ENCODE data around the gene C18orf32. TPM values are rescaled to one million over a fixed set of nuclear protein-coding genes. Genes with fewer than 3 reads are reported as not detected.
"Not testable (repeated sequence)": the region's sequence is repeated elsewhere in the genome, so short reads cannot be mapped to it uniquely, and the experiment has no call there.

The C18orf32 gene
- total RNA-seq, 1 experiment from 2014 or later = 115 TPM

DNA sequence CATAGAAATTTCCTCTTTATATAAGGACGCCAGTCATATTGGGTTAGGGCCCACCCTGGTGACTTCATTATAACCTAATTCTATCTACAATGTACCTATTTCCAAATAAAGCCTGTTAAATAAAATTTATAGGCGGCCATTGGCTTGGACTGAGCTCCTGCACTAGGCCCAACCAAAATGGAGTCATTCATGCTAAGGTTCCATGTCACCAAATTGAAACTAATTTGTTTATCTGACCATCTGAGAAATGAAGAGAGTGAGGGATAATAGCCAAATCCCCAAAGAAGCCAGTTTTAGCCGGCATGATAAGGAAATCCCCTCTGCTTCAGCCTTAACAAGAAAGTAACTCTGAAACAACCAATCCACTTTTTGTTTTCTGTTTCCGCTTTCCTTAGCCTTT is 19.4 kb downstream of the C18orf32 start:
- no peak for DNase-seq (ENCODE audit: low read depth)

- DNase-seq (ENCODE audit: low read depth) = no peak
Observed at GRCh38 chr18:49467019-49467563, 19.9 kb downstream of the C18orf32 start.

GRCh38 chr18:49464718-49465598 is 22.1 kb downstream of the C18orf32 start:
- DNase-seq (ENCODE audit: low read depth) = peak; percentile 42

- no peak for DNase-seq (ENCODE audit: low read depth)
Observed at GRCh38 chr18:49461602-49461977, 25.4 kb downstream of the C18orf32 start.

DNA sequence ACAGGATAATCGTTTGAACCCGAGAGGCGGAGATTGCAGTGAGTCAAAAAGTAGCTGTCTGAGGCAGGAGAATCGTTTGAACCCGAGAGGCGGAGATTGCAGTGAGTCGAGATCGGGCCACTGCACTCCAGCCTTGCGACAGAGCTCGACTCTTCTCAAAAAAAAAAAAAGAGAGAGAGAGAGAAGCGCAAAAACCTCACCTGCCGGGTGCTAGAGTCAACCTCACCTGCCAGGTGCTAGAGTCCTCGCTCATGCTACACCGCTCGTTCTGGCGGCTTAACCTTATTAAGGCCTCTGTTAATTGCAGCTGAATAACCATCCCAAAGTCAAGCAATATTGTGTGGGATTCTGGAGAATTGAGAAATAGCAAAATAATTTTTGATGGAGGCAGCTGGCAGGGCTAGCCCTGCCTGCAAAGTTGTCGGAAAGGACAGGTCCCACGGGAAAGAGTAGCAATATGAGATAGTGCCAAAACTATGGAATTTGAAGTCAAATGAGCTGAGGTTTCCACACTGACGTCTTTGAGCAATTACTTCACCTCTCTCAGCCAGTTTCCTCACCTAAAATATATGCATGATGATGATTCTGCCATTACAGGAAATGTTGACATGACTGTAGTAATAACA is 25.9 kb downstream of the C18orf32 start:
- DNase-seq (ENCODE audit: low read depth) = no peak

- DNase-seq (ENCODE audit: low read depth) = peak; percentile 30
Observed at GRCh38 chr18:49459404-49460171, 27.4 kb downstream of the C18orf32 start.

DNA sequence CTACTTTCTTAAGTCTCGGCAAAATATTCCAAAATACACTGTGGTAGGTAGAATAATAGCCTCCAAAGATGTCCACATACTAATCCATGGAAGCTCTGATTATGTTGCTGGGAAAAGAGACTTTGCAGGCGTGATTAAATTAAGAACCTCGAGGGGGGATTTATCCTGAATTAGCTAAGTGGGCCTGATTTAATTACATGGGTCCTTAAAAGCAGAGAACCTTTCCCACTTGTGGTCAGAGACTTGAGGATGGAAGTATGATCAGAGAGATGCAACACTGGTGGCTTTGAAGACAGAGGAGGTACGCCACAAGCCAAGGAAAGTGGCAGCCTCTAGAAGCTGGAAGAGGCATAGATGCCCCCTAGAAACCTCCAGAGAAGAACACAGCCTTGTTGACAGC is 29.4 kb downstream of the C18orf32 start:
- DNase-seq (ENCODE audit: low read depth) = no peak

- DNase-seq (ENCODE audit: low read depth) = peak; percentile 53
Observed at GRCh38 chr18:49456794-49457193, 30.2 kb downstream of the C18orf32 start.

DNA sequence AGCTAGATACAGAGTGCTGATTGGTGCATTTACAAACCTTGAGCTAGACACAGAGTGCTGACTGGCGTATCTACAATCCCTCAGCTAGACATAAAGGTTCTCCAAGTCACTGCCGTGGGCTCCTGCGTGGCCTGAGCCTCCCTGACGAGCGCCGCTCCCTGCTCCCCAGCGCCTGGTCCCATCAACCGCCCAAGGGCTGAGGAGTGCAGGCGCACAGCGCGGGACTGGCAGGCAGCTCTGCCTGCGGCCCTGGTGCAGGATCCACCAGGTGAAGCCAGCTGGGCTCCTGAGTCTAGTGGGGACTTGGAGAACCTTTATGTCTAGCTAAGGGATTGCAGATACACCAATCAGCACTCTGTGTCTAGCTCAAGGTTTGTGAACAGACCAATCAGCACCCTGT is 34.5 kb downstream of the C18orf32 start:
- not testable (repeated sequence) for DNase-seq (ENCODE audit: low read depth)

GRCh38 chr18:49447810-49448745 is 39.0 kb downstream of the C18orf32 start:
- DNase-seq (ENCODE audit: low read depth) = peak; percentile 61

DNA sequence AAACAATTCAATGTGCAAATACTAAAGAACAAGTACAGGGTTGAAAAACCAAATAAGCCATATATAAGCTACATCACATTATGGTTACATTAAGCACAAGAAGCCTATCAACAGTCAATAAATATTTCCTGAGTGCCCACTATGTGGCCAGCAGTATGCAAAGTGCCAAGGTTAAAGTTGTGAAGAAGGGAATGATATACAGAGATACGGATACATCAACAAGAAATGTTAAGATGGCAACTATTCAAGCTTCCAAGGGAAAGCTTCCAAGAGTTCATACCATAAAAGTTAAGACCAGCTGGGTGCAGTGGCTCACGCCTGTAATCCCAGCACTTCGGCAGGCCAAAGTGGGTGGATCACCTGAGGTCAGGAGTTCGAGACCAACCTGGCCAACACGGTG is 40.6 kb downstream of the C18orf32 start:
- DNase-seq (ENCODE audit: low read depth) = no peak

- DNase-seq (ENCODE audit: low read depth) = no peak
Observed at GRCh38 chr18:49444581-49444980, 42.5 kb downstream of the C18orf32 start.

DNA sequence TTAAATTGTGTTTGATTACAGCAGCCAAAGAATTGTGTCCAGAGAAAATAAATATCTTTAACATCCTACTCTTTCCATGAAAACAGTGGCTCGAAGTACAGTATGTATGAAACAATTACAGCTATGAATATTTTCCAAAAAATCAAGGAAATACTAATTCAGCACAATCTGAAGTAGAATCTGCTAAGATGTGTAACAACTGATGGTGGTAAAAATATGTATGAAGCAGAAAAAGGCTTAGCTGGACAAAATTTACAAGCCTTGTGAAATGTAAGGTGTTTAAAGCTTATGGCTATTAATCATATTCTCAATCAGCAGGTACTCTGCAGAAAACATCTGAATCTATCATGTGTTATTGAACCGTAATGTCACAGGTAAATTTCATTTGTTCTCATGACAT is 43.2 kb downstream of the C18orf32 start:
- DNase-seq (ENCODE audit: low read depth) = no peak

DNA sequence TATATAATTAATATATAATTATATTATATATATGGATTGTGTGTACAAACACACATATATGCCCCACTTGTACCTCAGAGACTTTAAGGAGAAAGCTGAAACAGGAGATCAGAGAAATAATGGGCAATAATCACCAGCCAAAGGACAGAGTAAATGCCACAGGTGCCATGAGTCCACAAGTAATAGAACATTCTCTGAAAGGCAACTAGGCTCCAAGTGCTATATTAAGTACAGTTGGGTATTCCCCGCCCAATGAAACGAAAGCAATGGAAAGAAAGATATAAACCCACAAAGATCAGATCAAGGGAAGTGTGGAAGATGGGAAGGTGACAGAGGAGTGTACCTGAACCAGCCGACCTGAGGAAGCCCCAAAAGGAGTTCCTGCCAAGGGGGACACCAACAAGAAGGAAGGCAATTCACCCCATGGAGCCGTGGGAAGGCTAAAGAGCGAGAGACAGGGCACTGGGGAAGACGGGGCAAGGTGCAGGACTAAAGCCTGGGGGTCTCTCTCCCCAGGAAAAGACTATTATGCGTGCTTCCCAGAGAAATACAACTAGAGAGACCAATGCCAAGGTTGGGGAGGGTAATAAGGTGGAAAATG is 45.6 kb downstream of the C18orf32 start:
- DNase-seq (ENCODE audit: low read depth) = no peak

DNA sequence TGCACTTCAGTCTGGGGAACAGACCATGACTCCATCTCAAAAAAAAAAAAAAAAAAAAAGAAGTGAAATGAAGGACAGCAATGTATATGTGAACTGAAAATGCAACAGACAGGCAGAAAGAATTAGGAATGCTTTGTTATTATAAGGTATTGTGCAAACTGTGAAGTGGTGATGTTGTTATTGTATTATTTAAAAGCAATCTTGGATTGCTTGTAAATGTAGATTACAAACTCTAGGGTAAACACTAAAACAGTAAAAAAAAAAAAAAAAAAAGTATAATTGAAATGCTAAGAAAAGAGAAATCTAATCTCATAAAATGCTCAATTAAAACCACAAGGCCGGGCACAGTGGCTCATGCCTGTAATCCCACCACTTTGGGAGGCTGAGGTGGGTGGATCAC is 51.9 kb downstream of the C18orf32 start:
- no peak for DNase-seq (ENCODE audit: low read depth)

- DNase-seq (ENCODE audit: low read depth) = no peak
Observed at GRCh38 chr18:49432602-49433001, 54.4 kb downstream of the C18orf32 start.

DNA sequence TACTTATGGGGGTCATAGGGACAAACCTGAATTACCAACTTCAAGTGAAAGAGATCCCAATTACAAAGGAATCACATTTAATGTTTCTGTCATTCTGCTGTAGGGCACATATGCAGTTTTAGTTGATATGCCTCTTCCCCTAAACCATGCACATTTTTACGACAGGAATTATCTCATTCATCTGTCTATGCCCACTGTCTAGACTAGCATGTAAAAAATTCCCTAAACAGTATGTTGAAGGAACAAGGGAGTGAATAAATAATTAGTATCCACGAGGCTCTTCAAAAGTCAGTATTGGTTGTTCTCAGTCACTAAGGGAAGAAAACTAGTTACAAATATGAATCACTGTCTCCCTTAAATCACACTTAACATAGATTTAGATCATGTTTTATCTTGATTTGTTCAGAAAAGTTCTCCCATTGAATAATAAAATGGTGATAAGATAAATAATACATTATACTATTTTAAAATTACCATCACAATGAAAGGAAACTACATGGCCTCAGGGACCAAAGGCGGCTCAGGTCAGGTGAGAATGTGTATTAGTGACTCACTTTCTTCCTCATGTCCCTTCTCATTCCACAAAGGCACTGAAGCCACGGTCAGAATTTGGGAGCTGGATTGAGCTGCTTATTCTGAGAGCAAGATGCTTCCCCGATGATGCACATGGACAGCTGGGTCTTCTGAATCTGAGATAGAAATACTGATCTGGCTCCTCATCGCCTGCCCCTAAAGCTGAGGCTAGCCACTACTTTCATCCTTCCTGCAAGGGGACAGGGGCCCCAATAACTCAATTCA is 55.7 kb downstream of the C18orf32 start:
- peak; percentile 81 for DNase-seq (ENCODE audit: low read depth)

Measured in M059J (cell line).